ENCODE data around the gene CYB5D1.

CYB5D1 gene

GRCh38 chr17:7845359-7846062, 12.3 kb upstream of the CYB5D1 start:
- TF ChIP-seq, protein P1, sequence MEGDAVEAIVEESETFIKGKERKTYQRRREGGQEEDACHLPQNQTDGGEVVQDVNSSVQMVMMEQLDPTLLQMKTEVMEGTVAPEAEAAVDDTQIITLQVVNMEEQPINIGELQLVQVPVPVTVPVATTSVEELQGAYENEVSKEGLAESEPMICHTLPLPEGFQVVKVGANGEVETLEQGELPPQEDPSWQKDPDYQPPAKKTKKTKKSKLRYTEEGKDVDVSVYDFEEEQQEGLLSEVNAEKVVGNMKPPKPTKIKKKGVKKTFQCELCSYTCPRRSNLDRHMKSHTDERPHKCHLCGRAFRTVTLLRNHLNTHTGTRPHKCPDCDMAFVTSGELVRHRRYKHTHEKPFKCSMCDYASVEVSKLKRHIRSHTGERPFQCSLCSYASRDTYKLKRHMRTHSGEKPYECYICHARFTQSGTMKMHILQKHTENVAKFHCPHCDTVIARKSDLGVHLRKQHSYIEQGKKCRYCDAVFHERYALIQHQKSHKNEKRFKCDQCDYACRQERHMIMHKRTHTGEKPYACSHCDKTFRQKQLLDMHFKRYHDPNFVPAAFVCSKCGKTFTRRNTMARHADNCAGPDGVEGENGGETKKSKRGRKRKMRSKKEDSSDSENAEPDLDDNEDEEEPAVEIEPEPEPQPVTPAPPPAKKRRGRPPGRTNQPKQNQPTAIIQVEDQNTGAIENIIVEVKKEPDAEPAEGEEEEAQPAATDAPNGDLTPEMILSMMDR (IDR thresholded peaks at IDR 0.05; ENCODE audit: insufficient read depth, low read depth, low read length, missing control alignments) = no peak
- DNase-seq (ENCODE audit: low read depth) = no peak
- H3K4me3 ChIP-seq (ENCODE audit: low read depth, low read length) = peak overlapping the region; percentile 89

DNA sequence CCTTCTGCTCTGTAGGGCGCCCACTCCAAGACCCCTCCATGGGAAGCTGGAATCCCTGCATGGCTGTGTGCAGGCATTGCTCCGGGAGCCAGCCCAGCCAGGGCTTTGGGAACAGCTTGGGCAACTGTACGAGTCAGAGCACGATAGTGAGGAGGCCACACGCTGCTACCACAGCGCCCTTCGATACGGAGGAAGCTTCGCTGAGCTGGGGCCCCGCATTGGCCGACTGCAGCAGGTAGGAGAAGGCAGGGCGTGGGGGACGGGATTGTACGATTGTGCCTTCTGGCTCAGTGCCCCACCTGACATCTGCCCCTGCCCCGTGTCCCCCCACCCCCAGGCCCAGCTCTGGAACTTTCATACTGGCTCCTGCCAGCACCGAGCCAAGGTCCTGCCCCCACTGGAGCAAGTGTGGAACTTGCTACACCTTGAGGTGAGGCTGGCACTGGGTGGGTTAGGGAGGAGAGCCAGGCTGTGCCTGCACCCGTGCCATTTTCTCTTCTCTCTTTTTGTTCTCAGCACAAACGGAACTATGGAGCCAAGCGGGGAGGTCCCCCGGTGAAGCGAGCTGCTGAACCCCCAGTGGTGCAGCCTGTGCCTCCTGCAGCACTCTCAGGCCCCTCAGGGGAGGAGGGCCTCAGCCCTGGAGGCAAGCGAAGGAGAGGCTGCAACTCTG, 11.6 kb upstream of the CYB5D1 start:
- TF ChIP-seq, protein P1 (IDR thresholded peaks at IDR 0.05; ENCODE audit: insufficient read depth, low read depth, low read length, missing control alignments) = no peak
- DNase-seq (ENCODE audit: low read depth) = no peak
- H3K4me3 ChIP-seq (ENCODE audit: low read depth, low read length) = no peak overlapping the region

GRCh38 chr17:7846765-7847661, 10.8 kb upstream of the CYB5D1 start:
- DNase-seq (ENCODE audit: low read depth) = no peak
- no peak overlapping the region for H3K4me3 ChIP-seq (ENCODE audit: low read depth, low read length)

DNA sequence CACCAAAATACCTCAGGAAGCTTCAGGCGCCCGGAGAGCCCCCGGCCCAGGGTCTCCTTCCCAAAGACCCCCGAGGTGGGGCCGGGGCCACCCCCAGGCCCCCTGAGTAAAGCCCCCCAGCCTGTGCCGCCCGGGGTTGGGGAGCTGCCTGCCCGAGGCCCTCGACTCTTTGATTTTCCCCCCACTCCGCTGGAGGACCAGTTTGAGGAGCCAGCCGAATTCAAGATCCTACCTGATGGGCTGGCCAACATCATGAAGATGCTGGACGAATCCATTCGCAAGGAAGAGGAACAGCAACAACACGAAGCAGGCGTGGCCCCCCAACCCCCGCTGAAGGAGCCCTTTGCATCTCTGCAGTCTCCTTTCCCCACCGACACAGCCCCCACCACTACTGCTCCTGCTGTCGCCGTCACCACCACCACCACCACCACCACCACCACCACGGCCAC, 9.6 kb upstream of the CYB5D1 start:
- no peak for DNase-seq (ENCODE audit: low read depth)
- TF ChIP-seq, protein P1 (IDR thresholded peaks at IDR 0.05; ENCODE audit: insufficient read depth, low read depth, low read length, missing control alignments) = no peak
- no peak overlapping the region for H3K4me3 ChIP-seq (ENCODE audit: low read depth, low read length)

More at GRCh38 chr17:7846765-7847661, 10.8 kb upstream of the CYB5D1 start:
- TF ChIP-seq, protein P1 (IDR thresholded peaks at IDR 0.05; ENCODE audit: insufficient read depth, low read depth, low read length, missing control alignments) = no peak

DNA sequence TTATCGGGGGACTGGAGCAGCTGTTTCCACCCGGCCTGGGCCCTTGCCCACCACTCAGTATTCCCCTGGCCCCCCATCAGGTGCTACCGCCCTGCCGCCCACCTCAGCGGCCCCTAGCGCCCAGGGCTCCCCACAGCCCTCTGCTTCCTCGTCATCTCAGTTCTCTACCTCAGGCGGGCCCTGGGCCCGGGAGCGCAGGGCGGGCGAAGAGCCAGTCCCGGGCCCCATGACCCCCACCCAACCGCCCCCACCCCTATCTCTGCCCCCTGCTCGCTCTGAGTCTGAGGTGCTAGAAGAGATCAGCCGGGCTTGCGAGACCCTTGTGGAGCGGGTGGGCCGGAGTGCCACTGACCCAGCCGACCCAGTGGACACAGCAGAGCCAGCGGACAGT, 9.1 kb upstream of the CYB5D1 start:
- no peak for DNase-seq (ENCODE audit: low read depth)
- TF ChIP-seq, protein P1 (IDR thresholded peaks at IDR 0.05; ENCODE audit: insufficient read depth, low read depth, low read length, missing control alignments) = no peak
- no peak overlapping the region for H3K4me3 ChIP-seq (ENCODE audit: low read depth, low read length)

GRCh38 chr17:7849130-7849750, 8.6 kb upstream of the CYB5D1 start:
- TF ChIP-seq, protein P1 (IDR thresholded peaks at IDR 0.05; ENCODE audit: insufficient read depth, low read depth, low read length, missing control alignments) = no peak
- H3K4me3 ChIP-seq (ENCODE audit: low read depth, low read length) = no peak overlapping the region
- no peak for DNase-seq (ENCODE audit: low read depth)
